22Rv1 (cell line): Measurements from ENCODE around the gene TMTC2.

Source experiments
- H3K27ac ChIP-seq: fragments of 450-650 bp; 2 replicates; pipeline ENCODE4 v1.5.1; 2017
- ZFX ChIP-seq: fragments of 450-650 bp; IDR thresholded peaks from 2 replicates; pipeline ENCODE4 v1.6.1; 2017; ENCODE audit warnings: antibody characterized with exemption, borderline replicate concordance
- TF ChIP-seq, protein P1 (sequence below): fragments of 450-650 bp; IDR thresholded peaks from 2 replicates; pipeline ENCODE4 v1.5.1; 2017; ENCODE audit warnings: mild to moderate bottlenecking

The TMTC2 gene

DNA sequence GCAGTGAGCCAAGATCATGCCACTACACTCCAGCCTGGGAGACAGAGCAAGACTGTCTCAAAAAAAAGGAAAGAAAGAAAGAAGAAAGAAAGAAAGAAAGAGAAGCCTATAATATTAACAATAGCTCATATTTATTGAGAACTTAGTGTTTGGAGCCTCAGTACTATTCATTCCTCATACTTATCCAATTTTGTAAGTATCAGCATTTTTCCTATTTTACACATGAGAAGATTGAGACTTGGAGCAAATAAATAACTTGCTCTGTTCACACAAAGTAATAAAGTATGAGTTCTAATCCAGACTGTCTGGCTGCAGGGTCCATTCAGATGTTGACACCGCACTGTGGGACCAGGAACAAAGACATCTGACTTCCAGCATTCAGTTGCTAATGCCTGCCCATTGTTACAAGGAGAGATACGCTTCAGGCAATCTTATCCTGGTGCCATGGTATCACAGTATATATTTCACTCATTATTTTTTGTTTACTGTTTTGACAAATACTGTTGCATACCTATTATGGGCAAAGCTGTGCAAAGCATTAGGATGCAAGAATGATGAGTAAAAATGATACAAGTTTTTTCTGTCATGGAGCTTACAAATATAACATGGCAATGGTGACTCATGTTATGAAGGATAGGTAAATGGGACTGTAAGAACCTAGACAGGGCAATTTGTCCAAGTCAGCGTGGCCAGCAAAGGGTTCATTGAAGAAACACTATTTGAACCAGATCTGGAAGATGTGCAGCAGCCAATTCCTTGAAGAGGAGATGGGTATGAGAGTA is 21.4 kb upstream of the TMTC2 start:
- TF ChIP-seq, protein P1, sequence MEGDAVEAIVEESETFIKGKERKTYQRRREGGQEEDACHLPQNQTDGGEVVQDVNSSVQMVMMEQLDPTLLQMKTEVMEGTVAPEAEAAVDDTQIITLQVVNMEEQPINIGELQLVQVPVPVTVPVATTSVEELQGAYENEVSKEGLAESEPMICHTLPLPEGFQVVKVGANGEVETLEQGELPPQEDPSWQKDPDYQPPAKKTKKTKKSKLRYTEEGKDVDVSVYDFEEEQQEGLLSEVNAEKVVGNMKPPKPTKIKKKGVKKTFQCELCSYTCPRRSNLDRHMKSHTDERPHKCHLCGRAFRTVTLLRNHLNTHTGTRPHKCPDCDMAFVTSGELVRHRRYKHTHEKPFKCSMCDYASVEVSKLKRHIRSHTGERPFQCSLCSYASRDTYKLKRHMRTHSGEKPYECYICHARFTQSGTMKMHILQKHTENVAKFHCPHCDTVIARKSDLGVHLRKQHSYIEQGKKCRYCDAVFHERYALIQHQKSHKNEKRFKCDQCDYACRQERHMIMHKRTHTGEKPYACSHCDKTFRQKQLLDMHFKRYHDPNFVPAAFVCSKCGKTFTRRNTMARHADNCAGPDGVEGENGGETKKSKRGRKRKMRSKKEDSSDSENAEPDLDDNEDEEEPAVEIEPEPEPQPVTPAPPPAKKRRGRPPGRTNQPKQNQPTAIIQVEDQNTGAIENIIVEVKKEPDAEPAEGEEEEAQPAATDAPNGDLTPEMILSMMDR = no peak
- no peak for TF ChIP-seq ZFX
- H3K27ac ChIP-seq = no peak overlapping the region

DNA sequence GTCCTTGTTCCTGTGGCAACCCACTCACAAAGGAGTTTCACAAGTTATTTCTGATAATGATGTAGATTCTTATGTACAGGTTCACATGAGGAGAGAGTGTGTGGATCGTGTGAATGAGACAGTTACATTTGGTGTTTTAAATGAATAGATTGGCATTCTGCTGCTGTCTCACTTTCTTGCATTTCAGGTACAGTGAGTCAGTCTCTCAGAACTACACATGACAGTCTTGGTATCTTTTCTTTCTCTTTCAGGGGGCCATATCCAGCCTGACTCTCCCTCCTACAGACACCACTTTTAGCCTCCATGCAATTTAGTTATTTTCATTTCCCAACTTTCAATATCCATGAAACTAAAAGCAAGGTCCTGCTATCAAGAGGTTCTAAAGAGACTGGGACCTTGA is 19.9 kb upstream of the TMTC2 start:
- H3K27ac ChIP-seq = no peak overlapping the region
- TF ChIP-seq, protein P1 = no peak
- TF ChIP-seq ZFX = no peak

DNA sequence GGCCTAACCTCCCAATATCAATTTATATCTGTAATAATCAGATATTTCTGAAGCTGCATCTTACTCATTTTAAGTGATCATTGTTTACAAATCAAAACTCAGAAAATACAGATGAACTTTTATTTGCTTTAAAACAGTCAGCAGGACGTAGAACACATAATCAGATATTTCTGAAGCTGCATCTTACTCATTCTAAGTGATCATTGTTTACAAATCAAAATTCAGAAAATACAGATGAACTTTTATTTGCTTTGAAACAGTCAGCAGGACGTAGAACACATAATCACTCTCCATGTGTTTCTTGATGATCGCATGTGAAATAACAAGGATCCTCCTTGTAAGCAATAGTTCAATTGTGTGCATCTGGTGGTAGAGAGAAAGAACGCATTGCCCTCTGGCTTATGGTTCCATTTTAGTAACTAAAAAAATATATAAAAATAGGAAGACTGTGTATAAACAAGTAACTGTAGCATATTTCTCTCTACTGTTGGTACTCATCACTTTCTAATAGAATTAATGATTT is 15.0 kb upstream of the TMTC2 start:
- no peak for TF ChIP-seq ZFX
- TF ChIP-seq, protein P1 = no peak
- H3K27ac ChIP-seq = no peak overlapping the region

DNA sequence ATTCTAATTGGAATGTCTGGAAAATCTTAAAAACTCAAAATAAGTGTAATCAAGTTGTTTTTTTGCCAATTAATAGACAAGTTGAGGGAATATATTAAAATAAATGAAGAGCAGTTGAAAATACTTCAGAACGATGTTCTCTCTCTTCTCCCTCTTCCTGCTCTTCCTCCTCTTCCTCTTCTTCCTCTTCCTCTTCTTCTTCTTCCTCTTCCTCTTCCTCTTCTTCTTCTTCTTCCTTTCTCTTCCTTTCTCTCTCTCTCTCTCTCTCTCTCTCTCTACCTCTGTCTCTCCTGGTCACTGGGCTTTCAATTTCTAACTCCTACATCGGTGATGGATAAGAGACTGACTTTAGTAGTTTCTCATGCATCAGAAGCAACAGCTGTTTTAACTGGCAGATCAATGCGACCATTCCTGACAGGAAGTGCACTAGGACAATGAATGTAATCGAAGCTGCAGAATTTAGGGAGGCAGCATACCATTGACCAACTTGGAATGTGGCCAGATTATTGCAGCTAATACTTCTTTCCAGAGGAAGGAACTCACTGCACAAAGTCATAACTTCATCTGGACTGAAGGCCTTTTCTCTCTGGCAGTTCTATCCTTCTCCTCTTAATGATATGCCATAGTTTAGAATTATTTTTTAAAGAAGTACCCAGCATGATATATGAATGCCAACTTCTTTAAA is 13.8 kb upstream of the TMTC2 start:
- H3K27ac ChIP-seq = no peak overlapping the region
- TF ChIP-seq, protein P1 = no peak
- no peak for TF ChIP-seq ZFX

- TF ChIP-seq, protein P1 = no peak
- TF ChIP-seq ZFX = no peak
- no peak overlapping the region for H3K27ac ChIP-seq
These were observed 13.0 kb upstream of the TMTC2 start for GRCh38 chr12:82673698-82674097.

DNA sequence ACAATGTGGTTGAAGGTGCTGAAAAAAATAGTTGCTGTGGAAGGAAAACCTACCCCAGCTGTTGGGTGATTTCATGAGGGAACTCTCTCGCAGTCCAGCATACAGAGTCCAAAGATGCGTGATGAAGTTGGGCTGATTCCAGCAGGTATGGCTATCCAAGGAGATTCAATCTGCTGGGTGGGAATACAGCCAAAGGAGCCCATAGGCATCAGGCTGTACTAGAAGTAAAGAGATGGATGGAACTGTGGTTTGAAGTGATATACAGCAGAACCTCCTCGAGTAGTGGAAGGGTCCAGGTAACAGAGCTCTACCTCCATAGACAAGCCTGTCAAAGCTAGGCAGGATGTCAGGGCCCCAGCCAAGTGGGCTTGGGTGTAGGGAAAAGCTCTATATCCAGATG is 11.5 kb upstream of the TMTC2 start:
- TF ChIP-seq, protein P1 = no peak
- TF ChIP-seq ZFX = no peak
- no peak overlapping the region for H3K27ac ChIP-seq

DNA sequence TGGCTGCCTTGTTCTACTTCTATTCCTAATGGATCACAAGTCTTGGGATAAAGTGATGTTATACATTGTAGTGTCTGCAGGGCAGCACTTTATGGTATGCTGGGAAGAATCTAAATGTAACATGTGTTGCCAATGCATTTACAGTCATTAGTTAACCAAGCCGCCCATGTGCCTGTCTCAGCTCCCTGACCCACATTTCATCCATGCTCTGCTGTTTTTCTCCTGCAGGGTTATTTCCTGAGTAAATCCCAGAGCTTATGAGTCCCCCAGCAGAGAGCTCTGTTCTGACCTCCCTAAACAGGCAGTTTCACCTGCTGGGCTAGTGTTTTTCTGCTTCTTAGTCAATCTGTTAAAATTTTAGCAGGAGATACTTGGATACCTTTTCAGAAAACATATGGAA is 4.4 kb upstream of the TMTC2 start:
- TF ChIP-seq ZFX = no peak
- TF ChIP-seq, protein P1 = no peak
- H3K27ac ChIP-seq = no peak overlapping the region
